Endothelial cell of umbilical vein (primary cell): ENCODE results near the gene PER3. TPM values are rescaled to one million over a fixed set of nuclear protein-coding genes. Genes with fewer than 3 reads are reported as not detected.

Experiments
- BruUV-seq: library from RNA; stranded (reverse); fragments of 400-500 nt; replicated peaks from 2 replicates; lab custom pipeline; 2021; lab: Mats Ljungman, UMichigan
- CTCF ChIA-PET: fragments of 300-600, 350-600 bp; sonication (Branson Sonifier 250); formaldehyde crosslinking; loops from one replicate; lab custom pipeline; 2021; ENCODE audit warnings: antibody characterized with exemption, inconsistent platforms; lab: Charles Lee
- POLR2A ChIA-PET: fragments of 300-600, 350-600 bp; sonication (Branson Sonifier 250); formaldehyde crosslinking; loops from one replicate; lab custom pipeline; 2021; ENCODE audit warnings: antibody characterized with exemption, inconsistent platforms; lab: Charles Lee
- DNase-seq: peaks from one replicate; pipeline ENCODE4 v3.0.0-alpha.2; 2011; ENCODE audit warnings: low read depth, low spot score
- FAIRE-seq: peaks from 2 replicates; lab custom pipeline; 2011; peaks lifted over from hg19 to GRCh38; lab: Jason Lieb, UNC
- H2AFZ ChIP-seq: 2 replicates; pipeline ENCODE4 v1.6.0; 2012; ENCODE audit warnings: low read depth, low read length, control low read depth, inconsistent platforms
- H3K27ac ChIP-seq: 2 replicates; pipeline ENCODE4 v1.5.1; 2011; ENCODE audit warnings: low read depth, mild to moderate bottlenecking, control low read depth, low read length, moderate library complexity; ENCODE audit not compliant: insufficient read depth
- H3K27me3 ChIP-seq, 2 experiments: 2 replicates each; pipeline versions ENCODE4 v1.6.0 to v1.6.1; 2011; ENCODE audit warnings: low read length in 2 of 2, mixed read lengths in 1 of 2; ENCODE audit not compliant: control insufficient read depth in 2 of 2, insufficient read depth in 2 of 2
- H3K36me3 ChIP-seq, 2 experiments: 2 replicates in 1 of 2; 3 replicates in 1 of 2; pipeline ENCODE4 v1.5.1; 2011; ENCODE audit warnings: low read length in 2 of 2, mild to moderate bottlenecking in 1 of 2, moderate library complexity in 1 of 2; ENCODE audit not compliant: control insufficient read depth in 2 of 2, insufficient read depth in 2 of 2; ENCODE audit errors: extremely low read depth in 1 of 2
- H3K4me1 ChIP-seq: 3 replicates; pipeline ENCODE4 v1.5.1; 2011; ENCODE audit warnings: mild to moderate bottlenecking, low read length; ENCODE audit not compliant: control insufficient read depth, insufficient read depth; ENCODE audit errors: extremely low read depth
- H3K4me2 ChIP-seq: 2 replicates; pipeline ENCODE4 v1.6.1; 2011; ENCODE audit warnings: low read length, control low read depth, mixed read lengths; ENCODE audit not compliant: insufficient read depth
- H3K4me3 ChIP-seq, 3 experiments: fragments of 200-600 bp in 1 of 3; sonication (generic), shearing (Covaris generic) in 1 of 3; replicated peaks in 1 of 3; 2 replicates each; pipeline ENCODE4 v1.5.1; 2011 to 2016; ENCODE audit warnings: control low read depth in 3 of 3, low read length in 3 of 3, mild to moderate bottlenecking in 2 of 3, inconsistent platforms in 1 of 3, low read depth in 1 of 3, moderate library complexity in 1 of 3; ENCODE audit not compliant: insufficient read depth in 1 of 3
- H3K79me2 ChIP-seq: 2 replicates; pipeline ENCODE4 v1.6.0; 2012; ENCODE audit warnings: low read length, inconsistent platforms; ENCODE audit not compliant: control insufficient read depth, insufficient read depth
- H3K9ac ChIP-seq: replicated peaks from 2 replicates; pipeline ENCODE3; 2011; ENCODE audit warnings: low read length, control low read depth; ENCODE audit not compliant: insufficient read depth; ENCODE audit errors: extremely low read depth
- H3K9me1 ChIP-seq: replicated peaks from 3 replicates; pipeline ENCODE4 v1.6.0; 2011; ENCODE audit warnings: mild to moderate bottlenecking, low read length; ENCODE audit not compliant: control insufficient read depth, insufficient read depth; ENCODE audit errors: extremely low read depth
- H3K9me3 ChIP-seq: replicated peaks from 2 replicates; pipeline ENCODE4 v1.5.1; 2012; ENCODE audit warnings: low read length, inconsistent platforms; ENCODE audit not compliant: control insufficient read depth, insufficient read depth
- H4K20me1 ChIP-seq: replicated peaks from 2 replicates; pipeline ENCODE3; 2011; ENCODE audit warnings: mild to moderate bottlenecking, low read length; ENCODE audit not compliant: control insufficient read depth, insufficient read depth; ENCODE audit errors: extremely low read depth
- CTCF ChIP-seq, 2 donors: IDR thresholded peaks; 1 replicate in 1 of 2; 2 replicates in 1 of 2; pipeline ENCODE4 v1.5.1; 2011; ENCODE audit warnings: low read length in 2 of 2, mild to moderate bottlenecking in 2 of 2, moderate library complexity in 2 of 2, control low read depth in 1 of 2, inconsistent platforms in 1 of 2, low read depth in 1 of 2; ENCODE audit not compliant: insufficient read depth in 1 of 2; ENCODE audit errors: extremely low read depth in 1 of 2
- EZH2 ChIP-seq: IDR thresholded peaks from 2 replicates; pipeline ENCODE4 v1.6.1; 2012; ENCODE audit warnings: borderline replicate concordance, low read depth, mild to moderate bottlenecking, moderate library complexity, low read length, inconsistent platforms; ENCODE audit not compliant: severe bottlenecking
- FOS ChIP-seq: IDR thresholded peaks from 2 replicates; pipeline ENCODE4 v1.6.1; 2011; ENCODE audit warnings: mild to moderate bottlenecking, low read length, moderate library complexity, borderline replicate concordance; ENCODE audit not compliant: insufficient read depth
- GATA2 ChIP-seq: IDR thresholded peaks from 2 replicates; pipeline ENCODE4 v1.7.0; 2011; ENCODE audit warnings: low read depth, mild to moderate bottlenecking, moderate library complexity, mixed read lengths, low read length; ENCODE audit not compliant: insufficient read length, insufficient read depth
- JUN ChIP-seq: IDR thresholded peaks from 2 replicates; pipeline ENCODE4 v1.6.1; 2011; ENCODE audit warnings: borderline replicate concordance, low read depth; ENCODE audit not compliant: insufficient read length, insufficient read depth
- MYC ChIP-seq: IDR thresholded peaks from one replicate; pipeline ENCODE4 v1.6.1; 2011; ENCODE audit warnings: mild to moderate bottlenecking, low read depth, low read length
- POLR2A ChIP-seq: IDR thresholded peaks from 2 replicates; pipeline ENCODE4 v1.6.1; 2012; ENCODE audit warnings: low read depth, mild to moderate bottlenecking, control low read depth, low read length
- POLR2AphosphoS5 ChIP-seq: IDR thresholded peaks from 2 replicates; pipeline ENCODE4 v1.6.1; 2012; ENCODE audit warnings: low read depth, mild to moderate bottlenecking, control low read depth, low read length, moderate library complexity; ENCODE audit not compliant: insufficient read depth
- dilution Hi-C: fragments of 300-500 bp; cut with MboI; formaldehyde crosslinking; loops from one replicate; pipeline ENCODE4 v1.15.0; 2019; ENCODE audit warnings: low sequenced_read_pairs; ENCODE audit not compliant: extremely low pct_ligation_motif_present
- intact Hi-C: fragments of 100-400 bp; cut with micrococcal nuclease; formaldehyde crosslinking; loops from one replicate; pipeline ENCODE4 v1.10.0; 2022
- polyA plus RNA-seq, 4 experiments: library from polyadenylated mRNA; depleted of rRNA in 3 of 4; stranded (reverse) in 3 of 4; unstranded in 1 of 4; fragments of >200 nt; gene quantifications; 2 replicates each; pipeline versions ENCODE4 v1.2.1 to v1.2.3, GENCODE V29; 2011 to 2012; ENCODE audit warnings: missing spikeins in 1 of 4
- total RNA-seq: library from RNA; stranded (reverse); gene quantifications from 2 replicates; pipeline ENCODE4 v1.2.3, GENCODE V29; 2021
- TF ChIP-seq, protein P1 (sequence below): IDR thresholded peaks from 2 replicates; pipeline ENCODE4 v1.6.1; 2011; ENCODE audit not compliant: insufficient read depth, insufficient read length

PER3 gene
- total and polyA plus RNA-seq, 2 donors (not counting 3 experiments of a cell fraction or from before 2014, with no cell fraction given), result 2.5 to 2.6 TPM

DNA sequence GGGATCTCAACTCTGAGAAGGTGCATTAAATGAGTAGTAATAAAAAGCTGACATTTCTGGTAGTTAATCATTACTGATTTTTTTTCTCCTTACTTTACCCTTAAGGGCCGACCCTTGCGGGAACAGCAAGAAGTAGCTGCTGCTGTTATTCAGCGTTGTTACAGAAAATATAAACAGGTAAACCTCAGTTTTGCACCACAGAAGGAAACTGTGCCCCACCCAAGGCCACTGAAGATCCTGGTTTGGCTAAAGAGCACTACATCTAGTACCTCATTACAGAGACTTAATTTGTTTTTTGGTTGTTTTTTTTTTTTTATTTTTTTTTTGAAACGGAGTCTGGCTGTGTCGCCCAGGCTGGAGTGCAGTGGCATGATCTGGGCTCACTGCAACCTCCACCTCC is 36.5 kb upstream of the PER3 start:
- Histone ChIP-seq H3K27ac (no peak overlapping the region), H3K9me1 (no peaks in the 10 kb centered on the region), H4K20me1 (no peaks in the 10 kb centered on the region), H3K4me3 (no peak overlapping the region), H2AFZ (no peak overlapping the region), H3K36me3 (no peaks in the 10 kb centered on the region), H3K27me3 (no peaks in the 10 kb centered on the region), H3K9ac (no peak overlapping the region), H3K9me3 (no peaks in the 10 kb centered on the region), H3K4me2 (no peak overlapping the region), H3K79me2 (no peaks in the 10 kb centered on the region), H3K4me1 (no peaks in the 10 kb centered on the region)
- FAIRE-seq (no peak), DNase-seq (no peak)
- intact Hi-C loops (no loop called here), dilution Hi-C loops (no loop called here)
- CTCF ChIA-PET, result interaction anchor here (1.2 to 9.9 kb wide), 2 partner anchors 28 to 81 kb away, joined by 3 to 674 read pairs; no protein-coding TSS in a partner anchor
- POLR2A ChIA-PET, result no interaction called here
- TF ChIP-seq, protein P1, sequence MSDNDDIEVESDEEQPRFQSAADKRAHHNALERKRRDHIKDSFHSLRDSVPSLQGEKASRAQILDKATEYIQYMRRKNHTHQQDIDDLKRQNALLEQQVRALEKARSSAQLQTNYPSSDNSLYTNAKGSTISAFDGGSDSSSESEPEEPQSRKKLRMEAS, result no peak
- TF ChIP-seq POLR2A, result no peak
- no peak for TF ChIP-seq JUN
- TF ChIP-seq FOS, result no peak
- no TSS peak for BruUV-seq

GRCh38 chr1:7749126-7749525 is 35.0 kb upstream of the PER3 start:
- no TSS peak for BruUV-seq
- no peaks in the 10 kb centered on the region for H3K9me3 ChIP-seq
- H3K9me1 ChIP-seq, result no peaks in the 10 kb centered on the region
- H3K36me3 ChIP-seq, result no peaks in the 10 kb centered on the region
- no peak overlapping the region for H2AFZ ChIP-seq
- intact Hi-C loops, result no loop called here
- CTCF ChIA-PET, result interaction anchor here (1.1 to 9.9 kb wide), 2 partner anchors 23 to 83 kb away, joined by 3 to 674 read pairs; no protein-coding TSS in a partner anchor
- H3K27ac ChIP-seq, result no peak overlapping the region
- no peaks in the 10 kb centered on the region for H3K27me3 ChIP-seq
- H3K9ac ChIP-seq, result no peak overlapping the region
- dilution Hi-C loops, result no loop called here
- TF ChIP-seq POLR2AphosphoS5 (no peak), MYC (no peak), CTCF (IDR thresholded peaks at IDR 0.05; ENCODE audit: extremely low read depth in 1 of 2, insufficient read depth in 1 of 2, low read depth in 1 of 2, low read length in 2 of 2) (no peak), GATA2 (no peak), FOS (no peak), EZH2 (no peak), JUN (no peak), POLR2A (no peak)
- TF ChIP-seq, protein P1, result no peak
- no peak overlapping the region for H3K4me3 ChIP-seq
- H3K4me2 ChIP-seq, result no peak overlapping the region
- no peaks in the 10 kb centered on the region for H3K79me2 ChIP-seq
- POLR2A ChIA-PET, result no interaction called here
- no peaks in the 10 kb centered on the region for H4K20me1 ChIP-seq
- DNase-seq, result no peak
- H3K4me1 ChIP-seq, result no peaks in the 10 kb centered on the region
- FAIRE-seq, result no peak
